PC-3 (cell line): ENCODE data around the gene FTO.

Experiments
- CTCF ChIP-seq: fragments of 300-600 bp; sonication (generic); conservative IDR thresholded peaks from 2 replicates; pipeline ENCODE4 v1.5.1; 2017; ENCODE audit warnings: antibody characterized with exemption, low read depth, mild to moderate bottlenecking, low read length
- EZH2 ChIP-seq: fragments of 300-600 bp; sonication (generic); IDR thresholded peaks from one replicate; pipeline ENCODE4 v1.6.1; 2017; ENCODE audit warnings: antibody characterized with exemption, mild to moderate bottlenecking, low read length; ENCODE audit not compliant: unreplicated experiment
- EZH2phosphoT487 ChIP-seq: fragments of 300-600 bp; sonication (generic); IDR thresholded peaks from 2 replicates; pipeline ENCODE4 v1.6.1; 2018; ENCODE audit warnings: mild to moderate bottlenecking, antibody characterized with exemption, low read length, borderline replicate concordance

- TF ChIP-seq CTCF (no peak), EZH2 (no peak), EZH2phosphoT487 (no peak)
These were observed 41.9 kb upstream of the FTO start for GRCh38 chr16:53662072-53662471.
